HEK293 (cell line): ENCODE results near the gene NEU3.

ENCODE experiments used
- CTCF ChIA-PET: fragments of 350-600 bp; formaldehyde crosslinking; extraction: SDS; loops from one replicate; lab custom pipeline; 2021; ENCODE audit warnings: antibody characterized with exemption; lab: Yijun Ruan, JAX
- POLR2A ChIA-PET: fragments of 300-600 bp; formaldehyde crosslinking; extraction: SDS; loops from one replicate; lab custom pipeline; 2020; ENCODE audit warnings: antibody characterized with exemption, inconsistent platforms; lab: Yijun Ruan, JAX
- H3K27ac ChIP-seq: fragments of 200-500 bp; sonication (Bioruptor generic); 2 replicates; pipeline ENCODE4 v1.5.1; 2014; ENCODE audit warnings: low read depth, low read length, control low read depth, inconsistent platforms; ENCODE audit errors: extremely low read depth
- H3K36me3 ChIP-seq, 2 experiments: fragments of 200-500 bp in 1 of 2; sonication (Bioruptor generic) in 1 of 2; 1 replicate in 1 of 2; 2 replicates in 1 of 2; pipeline ENCODE4 v1.5.1; 2014 to 2017; ENCODE audit warnings: inconsistent platforms in 2 of 2, low read length in 2 of 2; ENCODE audit not compliant: control insufficient read depth in 2 of 2, insufficient read depth in 1 of 2
- H3K4me1 ChIP-seq: fragments of 200-500 bp; sonication (Bioruptor generic); 2 replicates; pipeline ENCODE4 v1.5.1; 2014; ENCODE audit warnings: mild to moderate bottlenecking, low read length, inconsistent platforms; ENCODE audit not compliant: control insufficient read depth, insufficient read depth
- H3K4me3 ChIP-seq: 2 replicates; pipeline ENCODE4 v1.5.1; 2011; ENCODE audit warnings: low read depth, mild to moderate bottlenecking, control low read depth, low read length, moderate library complexity
- H3K9me3 ChIP-seq: fragments of 200-500 bp; sonication (Bioruptor generic); 2 replicates; pipeline ENCODE4 v1.5.1; 2014; ENCODE audit warnings: low read depth, low read length, inconsistent platforms; ENCODE audit not compliant: control insufficient read depth, insufficient read depth
- ELK4 ChIP-seq: IDR thresholded peaks from 2 replicates; pipeline ENCODE4 v1.6.1; 2011; ENCODE audit warnings: mild to moderate bottlenecking, low read depth, low read length, borderline replicate concordance
- PBX3 ChIP-seq: sonication (generic); formaldehyde crosslinking; IDR thresholded peaks from 2 replicates; pipeline ENCODE4 v1.8.1; 2022; ENCODE audit warnings: mild to moderate bottlenecking, moderate library complexity, missing genetic modification reagents
- SP2 ChIP-seq: fragments of 450-650 bp; formaldehyde crosslinking; IDR thresholded peaks from 2 replicates; pipeline ENCODE4 v1.5.1; 2016; ENCODE audit warnings: missing biosample characterization, missing genetic modification characterization
- TSHZ1 ChIP-seq: fragments of 450-650 bp; formaldehyde crosslinking; IDR thresholded peaks from 2 replicates; pipeline ENCODE4 v1.5.1; 2016; ENCODE audit warnings: missing biosample characterization, missing genetic modification characterization, borderline replicate concordance
- ZBTB1 ChIP-seq: fragments of 450-650 bp; formaldehyde crosslinking; IDR thresholded peaks from 2 replicates; pipeline ENCODE4 v1.5.1; 2016; ENCODE audit warnings: missing biosample characterization, missing genetic modification characterization
- ZBTB10 ChIP-seq: fragments of 450-650 bp; formaldehyde crosslinking; IDR thresholded peaks from 2 replicates; pipeline ENCODE4 v1.5.1; 2016; ENCODE audit warnings: missing biosample characterization, missing genetic modification characterization
- ZBTB20 ChIP-seq: fragments of 450-650 bp; formaldehyde crosslinking; IDR thresholded peaks from 2 replicates; pipeline ENCODE4 v1.5.1; 2016; ENCODE audit warnings: missing biosample characterization, missing genetic modification characterization
- ZBTB48 ChIP-seq: fragments of 450-650 bp; formaldehyde crosslinking; IDR thresholded peaks from 2 replicates; pipeline ENCODE4 v1.5.1; 2016; ENCODE audit warnings: missing biosample characterization, missing genetic modification characterization
- ZFHX2 ChIP-seq: fragments of 450-650 bp; formaldehyde crosslinking; conservative IDR thresholded peaks from 2 replicates; pipeline ENCODE4 v1.5.1; 2016; ENCODE audit warnings: missing biosample characterization, missing genetic modification characterization
- ZFP69B ChIP-seq: fragments of 450-650 bp; formaldehyde crosslinking; IDR thresholded peaks from 2 replicates; pipeline ENCODE4 v1.5.1; 2016; ENCODE audit warnings: missing biosample characterization, missing genetic modification characterization
- ZIC2 ChIP-seq: fragments of 450-650 bp; formaldehyde crosslinking; IDR thresholded peaks from 2 replicates; pipeline ENCODE4 v1.5.1; 2016; ENCODE audit warnings: missing biosample characterization, missing genetic modification characterization
- ZNF133 ChIP-seq: fragments of 450-650 bp; formaldehyde crosslinking; IDR thresholded peaks from 2 replicates; pipeline ENCODE4 v1.5.1; 2016; ENCODE audit warnings: missing biosample characterization, missing genetic modification characterization
- ZNF18 ChIP-seq: fragments of 450-650 bp; formaldehyde crosslinking; IDR thresholded peaks from 2 replicates; pipeline ENCODE4 v1.5.1; 2016; ENCODE audit warnings: missing biosample characterization, missing genetic modification characterization
- ZNF2 ChIP-seq: fragments of 450-650 bp; formaldehyde crosslinking; IDR thresholded peaks from 2 replicates; pipeline ENCODE4 v1.5.1; 2016; ENCODE audit warnings: missing biosample characterization, missing genetic modification characterization
- ZNF394 ChIP-seq: fragments of 450-650 bp; formaldehyde crosslinking; IDR thresholded peaks from 2 replicates; pipeline ENCODE4 v1.5.1; 2016; ENCODE audit warnings: missing biosample characterization, missing genetic modification characterization, mild to moderate bottlenecking, moderate library complexity, borderline replicate concordance
- ZNF514 ChIP-seq: fragments of 450-650 bp; formaldehyde crosslinking; IDR thresholded peaks from 2 replicates; pipeline ENCODE4 v1.5.1; 2016; ENCODE audit warnings: missing biosample characterization, missing genetic modification characterization
- ZNF530 ChIP-seq: fragments of 450-650 bp; formaldehyde crosslinking; IDR thresholded peaks from 2 replicates; pipeline ENCODE4 v1.5.1; 2016; ENCODE audit warnings: low read depth, missing biosample characterization, missing genetic modification characterization
- ZNF548 ChIP-seq: fragments of 450-650 bp; formaldehyde crosslinking; IDR thresholded peaks from 2 replicates; pipeline ENCODE4 v1.5.1; 2016; ENCODE audit warnings: missing biosample characterization, missing genetic modification characterization
- ZNF560 ChIP-seq: fragments of 450-650 bp; formaldehyde crosslinking; IDR thresholded peaks from 2 replicates; pipeline ENCODE4 v1.5.1; 2017; ENCODE audit warnings: missing biosample characterization, missing genetic modification characterization, borderline replicate concordance
- ZNF776 ChIP-seq: fragments of 450-650 bp; formaldehyde crosslinking; IDR thresholded peaks from 2 replicates; pipeline ENCODE4 v1.5.0; 2017; ENCODE audit warnings: missing biosample characterization, missing genetic modification characterization, borderline replicate concordance
- ZSCAN5A ChIP-seq: fragments of 450-650 bp; formaldehyde crosslinking; IDR thresholded peaks from 2 replicates; pipeline ENCODE4 v1.5.1; 2016; ENCODE audit warnings: missing biosample characterization, missing genetic modification characterization

NEU3 gene

DNA sequence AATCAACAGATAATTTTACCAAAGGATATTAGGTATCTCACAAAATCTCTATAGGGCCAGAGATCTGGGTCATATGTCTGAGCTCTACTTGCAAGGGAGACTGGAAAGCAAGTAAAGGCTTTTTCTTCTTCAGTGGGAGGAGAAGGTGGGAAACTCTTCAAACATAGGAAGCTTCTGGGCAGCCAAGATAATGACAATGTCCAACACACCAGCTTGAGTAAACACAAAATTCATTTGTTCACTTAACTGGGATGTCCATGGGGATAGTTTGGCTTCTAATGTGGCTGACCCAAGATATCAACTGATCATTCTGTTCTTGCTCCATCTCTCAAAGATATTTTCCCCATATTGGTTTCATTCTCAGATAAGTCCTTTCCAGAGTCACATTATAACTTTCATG is 70.6 kb downstream of the NEU3 start:
- Histone ChIP-seq H3K9me3 (no peaks in the 10 kb centered on the region), H3K4me3 (no peak overlapping the region), H3K36me3 (no peaks in the 10 kb centered on the region), H3K4me1 (no peaks in the 10 kb centered on the region), H3K27ac (no peak overlapping the region)
- TF ChIP-seq PBX3 (CRISPR knock-in tag) (no peak), TSHZ1 (no peak), ELK4 (no peak), ZBTB48 (tag by site-specific recombination) (no peak), ZNF133 (no peak), ZFHX2 (no peak), ZSCAN5A (tag by site-specific recombination) (no peak), ZFP69B (tag by site-specific recombination) (no peak), ZBTB1 (tag by site-specific recombination) (no peak), SP2 (no peak), ZBTB10 (tag by site-specific recombination) (no peak), ZNF394 (no peak), ZNF776 (tag by site-specific recombination) (no peak), ZNF514 (no peak), ZNF560 (tag by site-specific recombination) (no peak)
- CTCF ChIA-PET = interaction anchor here (0.7 to 1.4 kb wide), 3 partner anchors 22 to 189 kb away, joined by 3 read pairs; no protein-coding TSS in a partner anchor
- POLR2A ChIA-PET = no interaction called here

- H3K4me1 ChIP-seq = no peaks in the 10 kb centered on the region
- POLR2A ChIA-PET = interaction anchor here (0.5 kb wide), 1 partner anchor 75 kb away, joined by 3 read pairs; no protein-coding TSS in a partner anchor
- no peaks in the 10 kb centered on the region for H3K9me3 ChIP-seq
- no peak overlapping the region for H3K4me3 ChIP-seq
- H3K27ac ChIP-seq = no peak overlapping the region
- CTCF ChIA-PET = interaction anchor here (0.8 to 1.9 kb wide), 3 partner anchors 9 to 141 kb away, joined by 3 to 9 read pairs (median 4); no protein-coding TSS in a partner anchor
- no peak for TF ChIP-seq ZNF530 (tag by site-specific recombination)
- TF ChIP-seq ZBTB20 = no peak
- TF ChIP-seq ZNF548 = no peak
- no peak for TF ChIP-seq ZIC2 (tag by site-specific recombination)
- TF ChIP-seq ZNF2 (tag by site-specific recombination) = no peak
- no peak for TF ChIP-seq ZNF18 (tag by site-specific recombination)
- TF ChIP-seq ELK4 = no peak
- no peaks in the 10 kb centered on the region for H3K36me3 ChIP-seq
Measured at GRCh38 chr11:75063741-75064314, 75.1 kb downstream of the NEU3 start.
